HG02610 (cell line): ENCODE results near the gene KCTD20.

Experiments used
- ATAC-seq: cut with Tn5 transposase; IDR thresholded peaks from one replicate; pipeline ENCODE4 v1.9.1; 2021; ENCODE audit warnings: mild to moderate bottlenecking, moderate library complexity; ENCODE audit not compliant: unreplicated experiment

Gene KCTD20

GRCh38 chr6:36492092-36492491 lies 49.3 kb downstream of the KCTD20 start:
- ATAC-seq = no peak

- no peak for ATAC-seq
Measured at GRCh38 chr6:36492621-36493020, 49.8 kb downstream of the KCTD20 start.

- ATAC-seq = no peak
Measured at GRCh38 chr6:36493319-36493718, 50.5 kb downstream of the KCTD20 start.

GRCh38 chr6:36493859-36494258 lies 51.1 kb downstream of the KCTD20 start:
- no peak for ATAC-seq

- no peak for ATAC-seq
Measured at GRCh38 chr6:36495086-36495485, 52.3 kb downstream of the KCTD20 start.

- ATAC-seq = no peak
Measured at GRCh38 chr6:36499918-36500317, 57.1 kb downstream of the KCTD20 start.

GRCh38 chr6:36501686-36502085 lies 58.9 kb downstream of the KCTD20 start:
- ATAC-seq = no peak

GRCh38 chr6:36504181-36504580 lies 61.4 kb downstream of the KCTD20 start:
- no peak for ATAC-seq

- no peak for ATAC-seq
Measured at GRCh38 chr6:36504982-36505381, 62.2 kb downstream of the KCTD20 start.

GRCh38 chr6:36505744-36506534 lies 63.1 kb downstream of the KCTD20 start:
- no peak for ATAC-seq

- ATAC-seq = no peak
Measured at GRCh38 chr6:36506611-36507010, 63.8 kb downstream of the KCTD20 start.

- ATAC-seq = no peak
Measured at GRCh38 chr6:36508532-36508931, 65.7 kb downstream of the KCTD20 start.

GRCh38 chr6:36510365-36510764 lies 67.6 kb downstream of the KCTD20 start:
- no peak for ATAC-seq

GRCh38 chr6:36514554-36515456 lies 72.0 kb downstream of the KCTD20 start:
- ATAC-seq = no peak

- ATAC-seq = no peak
Measured at GRCh38 chr6:36515844-36516243, 73.0 kb downstream of the KCTD20 start.

GRCh38 chr6:36516559-36516958 lies 73.8 kb downstream of the KCTD20 start:
- ATAC-seq = no peak

GRCh38 chr6:36516988-36517387 lies 74.2 kb downstream of the KCTD20 start:
- ATAC-seq = no peak

GRCh38 chr6:36517408-36517807 lies 74.6 kb downstream of the KCTD20 start:
- no peak for ATAC-seq

GRCh38 chr6:36519352-36519751 lies 76.6 kb downstream of the KCTD20 start:
- no peak for ATAC-seq

GRCh38 chr6:36523451-36523850 lies 80.7 kb downstream of the KCTD20 start:
- ATAC-seq = no peak

GRCh38 chr6:36523936-36524499 lies 81.2 kb downstream of the KCTD20 start:
- no peak for ATAC-seq

GRCh38 chr6:36524871-36525270 lies 82.1 kb downstream of the KCTD20 start:
- no peak for ATAC-seq
